Measurements from ENCODE around the gene SP1.

Gene SP1

GRCh38 chr12:53461059-53461458 lies 81.1 kb downstream of the SP1 start:
- no peak overlapping the region for H3K9ac ChIP-seq (ENCODE audit: low read depth, low read length)
- peaks cover 8% of the 10 kb centered on the region; the same call in 1 of the 2 replicates for H3K4me1 ChIP-seq (ENCODE audit: insufficient read depth, low read length)
- peaks cover 85% of the 10 kb centered on the region for H3K36me3 ChIP-seq (ENCODE audit: insufficient read depth, low read length)
- H3K9me3 ChIP-seq (ENCODE audit: control insufficient read depth, insufficient read depth, low read length), result no peaks in the 10 kb centered on the region

GRCh38 chr12:53461591-53461990 lies 81.6 kb downstream of the SP1 start:
- no peak overlapping the region for H3K9ac ChIP-seq (ENCODE audit: low read depth, low read length)
- H3K36me3 ChIP-seq (ENCODE audit: insufficient read depth, low read length), result peaks cover 87% of the 10 kb centered on the region
- H3K9me3 ChIP-seq (ENCODE audit: control insufficient read depth, insufficient read depth, low read length), result no peaks in the 10 kb centered on the region
- H3K4me1 ChIP-seq (ENCODE audit: insufficient read depth, low read length), result peaks cover 8% of the 10 kb centered on the region; the same call in 1 of the 2 replicates

DNA sequence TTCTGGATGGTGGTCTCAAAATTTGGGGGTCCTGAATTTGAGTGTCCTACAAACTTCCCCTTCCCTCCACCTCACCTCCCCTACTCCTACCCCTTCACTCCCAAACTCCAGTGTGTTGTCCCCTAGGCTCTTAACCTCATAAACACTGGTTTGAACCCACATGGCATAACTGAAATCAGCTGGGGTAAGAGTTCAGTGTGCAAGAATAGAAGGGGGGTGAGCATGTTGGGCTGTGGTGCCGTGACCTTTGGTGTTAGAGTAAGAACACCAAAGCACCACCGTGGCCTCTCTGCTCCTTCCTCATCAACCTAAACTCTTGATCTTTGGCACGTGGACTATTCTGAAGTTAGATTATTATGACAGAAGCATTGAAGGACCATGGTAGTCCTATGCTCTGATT lies 83.0 kb downstream of the SP1 start:
- H3K9ac ChIP-seq (ENCODE audit: low read depth, low read length), result no peak overlapping the region
- peaks cover 8% of the 10 kb centered on the region; the same call in 1 of the 2 replicates for H3K4me1 ChIP-seq (ENCODE audit: insufficient read depth, low read length)
- no peaks in the 10 kb centered on the region for H3K9me3 ChIP-seq (ENCODE audit: control insufficient read depth, insufficient read depth, low read length)
- peaks cover 86% of the 10 kb centered on the region for H3K36me3 ChIP-seq (ENCODE audit: insufficient read depth, low read length)

DNA sequence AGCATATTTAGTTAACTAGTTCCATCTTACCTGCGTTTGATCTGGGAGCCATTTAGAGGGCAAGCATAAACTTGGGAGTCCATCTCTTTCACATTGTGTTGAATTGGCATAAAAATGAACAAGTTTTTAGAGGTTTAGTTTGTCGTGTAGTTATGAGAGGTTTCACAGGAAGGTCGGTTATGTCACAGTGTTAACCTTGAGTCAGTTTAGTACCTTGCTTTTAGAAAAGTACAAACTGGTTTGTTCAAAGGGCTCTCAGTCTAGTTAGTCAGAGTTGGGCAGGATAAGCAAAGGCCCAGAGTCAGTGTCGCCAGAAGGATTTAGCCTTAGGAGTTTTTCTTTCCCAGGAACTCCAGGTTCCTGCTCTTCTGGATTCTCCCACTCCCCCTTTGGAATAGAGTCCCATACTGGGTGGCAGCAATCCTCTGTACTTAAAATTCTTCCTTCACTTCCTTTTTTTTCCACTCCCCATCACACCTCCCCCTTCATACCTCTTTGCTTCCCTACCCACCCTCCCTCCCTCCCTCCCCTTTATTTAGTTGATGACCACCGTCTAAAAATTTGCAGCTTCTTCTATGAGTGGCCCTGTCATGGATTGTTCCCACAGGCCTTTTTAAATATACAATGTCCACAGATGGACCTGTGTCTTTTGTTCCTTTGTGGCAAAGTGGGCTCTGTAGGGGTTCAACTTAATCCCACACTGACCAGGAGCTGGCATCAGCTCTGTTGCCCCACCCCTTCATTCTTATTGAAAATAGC lies 84.0 kb downstream of the SP1 start:
- H3K9ac ChIP-seq (ENCODE audit: low read depth, low read length), result no peak overlapping the region
- H3K4me1 ChIP-seq (ENCODE audit: insufficient read depth, low read length), result peaks cover 8% of the 10 kb centered on the region; the same call in 1 of the 2 replicates
- H3K9me3 ChIP-seq (ENCODE audit: control insufficient read depth, insufficient read depth, low read length), result no peaks in the 10 kb centered on the region
- H3K36me3 ChIP-seq (ENCODE audit: insufficient read depth, low read length), result peaks cover 86% of the 10 kb centered on the region

DNA sequence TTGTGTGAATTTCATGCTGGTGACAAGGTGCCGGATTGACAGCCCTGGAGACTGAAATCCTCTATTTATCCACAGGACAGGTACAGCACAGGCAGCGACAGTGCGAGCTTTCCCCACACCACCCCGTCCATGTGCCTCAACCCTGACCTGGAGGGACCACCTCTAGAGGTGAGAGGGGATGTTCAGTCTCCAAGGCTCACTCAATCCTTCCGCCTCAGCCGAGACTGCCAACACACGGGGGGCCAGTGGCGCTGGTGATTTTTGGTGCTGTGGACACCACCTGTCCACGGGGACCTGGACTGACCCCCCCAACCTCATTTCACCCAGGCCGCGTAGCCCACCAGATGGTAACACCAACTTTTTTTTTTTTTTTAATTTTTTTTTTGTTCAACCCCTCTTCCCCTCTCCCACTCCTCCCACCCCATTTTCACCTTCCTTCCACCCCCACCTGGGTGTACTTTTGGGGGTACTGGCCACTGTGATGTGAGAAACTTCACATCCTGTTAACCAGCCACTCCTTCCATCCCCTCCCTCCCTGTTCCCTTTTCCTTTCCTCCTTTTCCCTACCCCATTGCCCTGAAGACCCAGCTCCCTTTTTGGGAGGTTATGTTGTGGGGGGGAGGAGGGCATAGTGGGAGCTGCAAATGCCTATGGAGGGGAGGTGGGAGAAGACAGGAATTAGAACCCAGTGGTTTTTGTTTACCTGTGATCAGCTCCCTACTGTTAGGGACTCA lies 84.9 kb downstream of the SP1 start:
- H3K4me1 ChIP-seq (ENCODE audit: insufficient read depth, low read length), result peaks cover 8% of the 10 kb centered on the region; the same call in 1 of the 2 replicates
- H3K9ac ChIP-seq (ENCODE audit: low read depth, low read length), result no peak overlapping the region
- no peaks in the 10 kb centered on the region for H3K9me3 ChIP-seq (ENCODE audit: control insufficient read depth, insufficient read depth, low read length)

DNA sequence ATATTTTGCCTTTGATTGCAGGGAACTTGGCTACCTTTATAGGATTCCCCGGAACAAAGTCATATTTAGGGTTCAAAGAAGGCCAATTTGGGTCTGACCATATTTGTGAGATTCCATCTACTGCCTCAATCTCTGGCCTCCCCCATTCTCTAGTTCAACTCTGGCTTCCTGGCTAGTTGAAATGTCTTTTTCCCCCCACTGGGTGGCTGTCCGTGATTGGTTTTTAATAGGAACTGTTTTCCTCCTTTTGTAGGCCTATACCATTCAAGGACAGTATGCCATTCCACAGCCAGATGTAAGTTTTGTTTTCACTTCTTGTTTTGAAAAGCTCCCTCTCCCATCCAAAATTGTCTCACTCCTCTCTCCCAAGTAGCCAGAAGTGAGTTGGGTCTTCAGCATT lies 85.7 kb downstream of the SP1 start:
- Histone ChIP-seq H3K4me1 (ENCODE audit: insufficient read depth, low read length) (peaks cover 8% of the 10 kb centered on the region; the same call in 1 of the 2 replicates), H3K9ac (ENCODE audit: low read depth, low read length) (no peak overlapping the region), H3K36me3 (ENCODE audit: insufficient read depth, low read length) (peaks cover 87% of the 10 kb centered on the region), H3K9me3 (ENCODE audit: control insufficient read depth, insufficient read depth, low read length) (no peaks in the 10 kb centered on the region)

More for the DNA sequence above, 84.9 kb downstream of the SP1 start:
- peaks cover 86% of the 10 kb centered on the region for H3K36me3 ChIP-seq (ENCODE audit: insufficient read depth, low read length)

All from ES-I3 (cell line).